Measurements from ENCODE around the gene PIP5K1C.

Gene PIP5K1C

GRCh38 chr19:3603121-3603811 lies 97.0 kb downstream of the PIP5K1C start:
- no peak overlapping the region for H3K4me3 ChIP-seq (ENCODE audit: low read depth, low read length)
- TF ChIP-seq, protein P1, sequence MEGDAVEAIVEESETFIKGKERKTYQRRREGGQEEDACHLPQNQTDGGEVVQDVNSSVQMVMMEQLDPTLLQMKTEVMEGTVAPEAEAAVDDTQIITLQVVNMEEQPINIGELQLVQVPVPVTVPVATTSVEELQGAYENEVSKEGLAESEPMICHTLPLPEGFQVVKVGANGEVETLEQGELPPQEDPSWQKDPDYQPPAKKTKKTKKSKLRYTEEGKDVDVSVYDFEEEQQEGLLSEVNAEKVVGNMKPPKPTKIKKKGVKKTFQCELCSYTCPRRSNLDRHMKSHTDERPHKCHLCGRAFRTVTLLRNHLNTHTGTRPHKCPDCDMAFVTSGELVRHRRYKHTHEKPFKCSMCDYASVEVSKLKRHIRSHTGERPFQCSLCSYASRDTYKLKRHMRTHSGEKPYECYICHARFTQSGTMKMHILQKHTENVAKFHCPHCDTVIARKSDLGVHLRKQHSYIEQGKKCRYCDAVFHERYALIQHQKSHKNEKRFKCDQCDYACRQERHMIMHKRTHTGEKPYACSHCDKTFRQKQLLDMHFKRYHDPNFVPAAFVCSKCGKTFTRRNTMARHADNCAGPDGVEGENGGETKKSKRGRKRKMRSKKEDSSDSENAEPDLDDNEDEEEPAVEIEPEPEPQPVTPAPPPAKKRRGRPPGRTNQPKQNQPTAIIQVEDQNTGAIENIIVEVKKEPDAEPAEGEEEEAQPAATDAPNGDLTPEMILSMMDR (conservative IDR thresholded peaks at IDR 0.05; ENCODE audit: low read depth, low read length): no peak
- no peak for DNase-seq (ENCODE audit: low read depth)

GRCh38 chr19:3601021-3601420 lies 99.2 kb downstream of the PIP5K1C start:
- DNase-seq (ENCODE audit: low read depth): no peak
- TF ChIP-seq, protein P1 (conservative IDR thresholded peaks at IDR 0.05; ENCODE audit: low read depth, low read length): no peak
- no peak overlapping the region for H3K4me3 ChIP-seq (ENCODE audit: low read depth, low read length)

- TF ChIP-seq, protein P1 (conservative IDR thresholded peaks at IDR 0.05; ENCODE audit: low read depth, low read length): peak; percentile 46
- no peak overlapping the region for H3K4me3 ChIP-seq (ENCODE audit: low read depth, low read length)
- DNase-seq (ENCODE audit: low read depth): no peak
Measured at GRCh38 chr19:3599776-3600187, 100.5 kb downstream of the PIP5K1C start.

GRCh38 chr19:3595521-3596061 lies 104.7 kb downstream of the PIP5K1C start:
- TF ChIP-seq, protein P1 (conservative IDR thresholded peaks at IDR 0.05; ENCODE audit: low read depth, low read length): no peak
- no peak overlapping the region for H3K4me3 ChIP-seq (ENCODE audit: low read depth, low read length)
- DNase-seq (ENCODE audit: low read depth): no peak

DNA sequence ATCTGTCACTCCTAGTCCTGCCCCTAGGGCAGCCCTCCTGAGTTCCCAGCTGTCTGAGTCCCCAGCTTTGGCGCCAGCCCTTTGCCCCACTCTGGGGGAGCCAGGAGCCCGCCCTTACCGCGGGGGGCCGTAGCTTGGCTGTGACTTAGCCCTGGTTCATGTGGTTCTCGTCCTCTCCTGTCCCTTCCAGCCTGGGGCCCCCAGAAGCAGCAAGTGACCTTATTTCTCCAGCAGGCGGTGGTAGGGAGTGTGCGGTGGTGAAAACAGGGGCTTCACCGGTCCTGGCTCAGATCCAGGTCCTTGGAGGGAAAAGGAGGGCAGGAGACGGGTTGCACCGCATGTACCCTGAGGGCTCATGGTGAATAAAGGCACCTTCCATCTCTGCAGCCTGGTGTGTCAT lies 107.1 kb downstream of the PIP5K1C start:
- no peak for DNase-seq (ENCODE audit: low read depth)
- TF ChIP-seq, protein P1 (conservative IDR thresholded peaks at IDR 0.05; ENCODE audit: low read depth, low read length): peak; percentile 40
- no peak overlapping the region for H3K4me3 ChIP-seq (ENCODE audit: low read depth, low read length)

GRCh38 chr19:3591876-3592613 lies 108.2 kb downstream of the PIP5K1C start:
- DNase-seq (ENCODE audit: low read depth): no peak
- H3K4me3 ChIP-seq (ENCODE audit: low read depth, low read length): no peak overlapping the region
- TF ChIP-seq, protein P1 (conservative IDR thresholded peaks at IDR 0.05; ENCODE audit: low read depth, low read length): no peak
